Type B pancreatic cell (in vitro differentiated cells): ENCODE results near the gene POMT1. TPM values are rescaled to one million over a fixed set of nuclear protein-coding genes. Genes with fewer than 3 reads are reported as not detected.

Experiments used
- DNase-seq: peaks from one replicate; pipeline ENCODE4 v3.0.0; 2021; ENCODE audit warnings: mixed read lengths; ENCODE audit not compliant: unreplicated experiment; ENCODE audit errors: extremely low spot score
- H3K27ac Mint-ChIP-seq: 2 replicates; pipeline ENCODE4 v1.8.0; 2021; ENCODE audit warnings: mild to moderate bottlenecking, mixed read lengths
- H3K27me3 Mint-ChIP-seq: 2 replicates; pipeline ENCODE4 v1.8.0; 2021; ENCODE audit warnings: mixed read lengths
- H3K36me3 Mint-ChIP-seq: 2 replicates; pipeline ENCODE4 v1.8.0; 2021; ENCODE audit warnings: mixed read lengths
- H3K4me1 Mint-ChIP-seq: one replicate; pipeline ENCODE4 v1.8.0; 2021; ENCODE audit warnings: mixed read lengths; ENCODE audit not compliant: unreplicated experiment
- H3K4me3 Mint-ChIP-seq: 2 replicates; pipeline ENCODE4 v1.8.0; 2021; ENCODE audit warnings: mild to moderate bottlenecking, mixed read lengths
- H3K9me3 Mint-ChIP-seq: 2 replicates; pipeline ENCODE4 v1.8.0; 2021; ENCODE audit warnings: mixed read lengths
- total RNA-seq: library from RNA; stranded (reverse); gene quantifications from 2 replicates; pipeline ENCODE4 v1.2.1, GENCODE V29; 2021; ENCODE audit warnings: low replicate concordance
- TF ChIP-seq, protein P1 (sequence below): fragments of 200-600 bp; sonication (generic); conservative IDR thresholded peaks from 2 replicates; pipeline ENCODE4 v1.5.0; 2021; ENCODE audit warnings: antibody characterized with exemption, mild to moderate bottlenecking

Gene POMT1
- total RNA-seq, 1 donor from 2014 or later: 48.7 TPM

DNA sequence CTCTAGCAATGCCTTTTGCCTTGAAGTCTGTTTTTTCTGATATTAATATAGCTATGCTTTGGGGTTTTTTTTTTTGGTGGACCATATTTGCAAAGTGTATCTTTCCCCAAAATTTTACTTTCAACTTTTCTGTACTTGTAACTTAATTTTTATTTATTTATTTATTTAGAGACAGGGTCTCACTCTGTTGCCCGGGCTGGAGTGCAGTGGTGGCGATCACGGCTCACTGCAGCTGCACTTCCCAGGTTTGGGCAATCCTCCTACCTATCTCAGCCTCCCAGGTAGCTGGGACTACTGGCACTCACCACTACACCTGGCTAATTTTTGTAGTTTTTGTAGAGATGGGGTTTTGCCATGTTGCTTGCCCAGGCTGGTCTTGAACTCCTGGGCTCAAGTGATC, 63.4 kb downstream of the POMT1 start:
- H3K9me3 Mint-ChIP-seq: no peaks in the 10 kb centered on the region
- no peak for DNase-seq
- TF ChIP-seq, protein P1, sequence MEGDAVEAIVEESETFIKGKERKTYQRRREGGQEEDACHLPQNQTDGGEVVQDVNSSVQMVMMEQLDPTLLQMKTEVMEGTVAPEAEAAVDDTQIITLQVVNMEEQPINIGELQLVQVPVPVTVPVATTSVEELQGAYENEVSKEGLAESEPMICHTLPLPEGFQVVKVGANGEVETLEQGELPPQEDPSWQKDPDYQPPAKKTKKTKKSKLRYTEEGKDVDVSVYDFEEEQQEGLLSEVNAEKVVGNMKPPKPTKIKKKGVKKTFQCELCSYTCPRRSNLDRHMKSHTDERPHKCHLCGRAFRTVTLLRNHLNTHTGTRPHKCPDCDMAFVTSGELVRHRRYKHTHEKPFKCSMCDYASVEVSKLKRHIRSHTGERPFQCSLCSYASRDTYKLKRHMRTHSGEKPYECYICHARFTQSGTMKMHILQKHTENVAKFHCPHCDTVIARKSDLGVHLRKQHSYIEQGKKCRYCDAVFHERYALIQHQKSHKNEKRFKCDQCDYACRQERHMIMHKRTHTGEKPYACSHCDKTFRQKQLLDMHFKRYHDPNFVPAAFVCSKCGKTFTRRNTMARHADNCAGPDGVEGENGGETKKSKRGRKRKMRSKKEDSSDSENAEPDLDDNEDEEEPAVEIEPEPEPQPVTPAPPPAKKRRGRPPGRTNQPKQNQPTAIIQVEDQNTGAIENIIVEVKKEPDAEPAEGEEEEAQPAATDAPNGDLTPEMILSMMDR: no peak
- no peak overlapping the region for H3K27ac Mint-ChIP-seq
- no peak overlapping the region for H3K4me3 Mint-ChIP-seq
- no peaks in the 10 kb centered on the region for H3K4me1 Mint-ChIP-seq
- H3K36me3 Mint-ChIP-seq: peaks cover 8% of the 10 kb centered on the region
- no peaks in the 10 kb centered on the region for H3K27me3 Mint-ChIP-seq

DNA sequence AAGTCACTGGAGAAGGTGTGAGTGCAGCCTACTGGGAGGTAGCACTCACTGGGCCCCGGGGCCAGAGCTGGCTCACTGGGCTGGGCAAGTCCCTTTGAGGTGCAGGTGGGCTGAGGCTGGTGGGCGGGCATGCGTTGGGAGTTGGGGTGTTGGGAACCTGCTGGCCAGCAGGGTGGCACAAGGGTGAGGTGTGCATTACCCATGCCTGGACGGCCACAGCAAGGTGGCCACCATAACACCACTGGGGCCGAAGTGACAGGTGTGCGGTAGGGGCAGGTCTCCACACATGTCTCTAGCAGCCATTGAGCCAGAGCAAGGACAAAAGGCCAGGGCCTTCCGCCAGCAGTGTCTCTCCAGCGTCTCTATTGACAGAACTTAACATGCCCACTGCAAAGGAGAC, 65.2 kb downstream of the POMT1 start:
- H3K4me3 Mint-ChIP-seq: no peak overlapping the region
- H3K4me1 Mint-ChIP-seq: no peaks in the 10 kb centered on the region
- H3K36me3 Mint-ChIP-seq: peaks cover 15% of the 10 kb centered on the region
- TF ChIP-seq, protein P1: no peak
- DNase-seq: no peak
- no peaks in the 10 kb centered on the region for H3K27me3 Mint-ChIP-seq
- no peaks in the 10 kb centered on the region for H3K9me3 Mint-ChIP-seq
- no peak overlapping the region for H3K27ac Mint-ChIP-seq

Other genes with a start within 250 kb of the POMT1 start
- 0.79 and 1.9 TPM in 2 replicates for gene FAM78A, start 226.4 kb upstream of the POMT1 start, total RNA-seq
- gene PLPP7, start 213.2 kb upstream of the POMT1 start, total RNA-seq: 0.50 and 3.1 TPM in 2 replicates
- gene PRRC2B, start 108.8 kb upstream of the POMT1 start, total RNA-seq: 225 and 300 TPM in 2 replicates
- 25.9 and 36.8 TPM in 2 replicates for gene UCK1, start 28.3 kb downstream of the POMT1 start, total RNA-seq
- gene PRRT1B, start 42.6 kb downstream of the POMT1 start, total RNA-seq: 3.0 and 5.6 TPM in 2 replicates
- gene RAPGEF1, start 237.2 kb downstream of the POMT1 start, total RNA-seq: 45.9 and 51.5 TPM in 2 replicates